ES-I3 (cell line): ENCODE measurements around the gene JUN.

Experiments
- H3K36me3 ChIP-seq: 2 replicates; pipeline ENCODE4 v1.6.1; 2013; ENCODE audit warnings: mild to moderate bottlenecking, low read length, control low read depth, moderate library complexity; ENCODE audit not compliant: insufficient read depth
- H3K4me1 ChIP-seq: 2 replicates; pipeline ENCODE4 v1.6.1; 2013; ENCODE audit warnings: mild to moderate bottlenecking, control low read depth, low read length; ENCODE audit not compliant: insufficient read depth
- H3K9ac ChIP-seq: 2 replicates; pipeline ENCODE4 v1.6.1; 2013; ENCODE audit warnings: low read depth, mild to moderate bottlenecking, low read length, moderate library complexity
- H3K9me3 ChIP-seq: 2 replicates; pipeline ENCODE4 v1.6.1; 2013; ENCODE audit warnings: mild to moderate bottlenecking, low read length, moderate library complexity; ENCODE audit not compliant: control insufficient read depth, insufficient read depth

The JUN gene

DNA sequence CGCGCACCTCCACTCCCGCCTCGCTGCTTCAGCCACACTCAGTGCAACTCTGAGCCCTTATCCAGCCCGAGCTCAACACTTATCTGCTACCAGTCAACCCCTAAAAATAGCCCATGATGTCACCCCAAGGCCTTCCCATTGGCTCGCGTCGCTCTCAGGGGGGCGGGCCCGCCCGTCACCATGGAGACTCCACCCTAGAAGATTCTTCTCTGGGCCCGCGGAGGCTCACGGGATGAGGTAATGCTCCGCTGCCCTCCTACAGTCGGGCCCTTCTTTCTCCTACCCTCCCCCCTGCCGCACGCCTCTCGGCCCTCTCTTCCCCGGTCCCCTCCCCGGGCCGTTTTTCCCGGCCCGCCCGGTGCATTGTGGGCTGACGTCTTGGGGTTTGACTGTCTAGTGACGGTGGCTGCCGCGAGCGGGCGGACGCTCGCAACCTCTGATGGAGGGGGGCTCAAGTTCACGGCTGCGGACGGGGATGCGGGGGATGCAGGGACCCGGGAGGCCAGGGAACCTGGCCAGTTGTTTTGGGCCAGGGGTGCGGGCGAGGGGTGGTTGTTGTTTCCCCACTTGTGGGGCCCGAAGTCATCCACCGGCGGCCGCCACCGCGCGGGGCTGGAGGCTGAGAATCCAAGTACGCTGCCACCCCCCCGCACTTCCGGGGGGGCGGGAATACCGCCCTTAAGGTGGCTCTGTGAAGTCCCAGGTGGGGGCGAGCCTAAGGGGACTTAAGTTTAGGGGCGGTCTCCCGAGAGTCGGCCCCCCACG lies at the start of gene JUN:
Gene JUN, minus strand, starts transcription at position 55 of the 765 bp plus-strand sequence. CDS start 977 bp downstream, outside the sequence.
- Histone ChIP-seq H3K9me3 (peaks cover 5% of the 10 kb centered on the region; the same call in 1 of the 2 replicates), H3K36me3 (no peaks in the 10 kb centered on the region), H3K4me1 (peaks cover 9% of the 10 kb centered on the region; the same call in 1 of the 2 replicates), H3K9ac (peak within 1 kb of the TSS; percentile 80)

DNA sequence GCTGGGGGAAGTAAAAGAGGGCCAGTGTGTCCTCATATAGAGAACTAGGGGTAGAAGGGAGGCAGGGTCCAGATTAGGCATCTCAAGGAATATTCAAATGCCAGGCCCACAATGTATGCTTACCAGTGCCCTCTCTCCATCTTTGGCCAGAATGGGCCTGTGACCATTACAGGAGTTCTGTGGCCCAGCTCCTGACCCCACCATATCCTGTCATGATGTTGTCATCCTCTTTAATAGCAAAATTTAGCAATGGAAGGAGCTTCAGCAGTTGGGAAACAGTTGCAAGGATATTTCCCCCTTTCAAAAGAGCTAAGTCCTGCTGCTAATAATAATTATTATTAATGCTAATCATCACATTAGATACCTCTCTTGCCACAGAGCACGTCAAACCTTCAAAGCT lies 49.3 kb upstream of the JUN start:
- Histone ChIP-seq H3K4me1 (no peaks in the 10 kb centered on the region), H3K9me3 (no peaks in the 10 kb centered on the region; the same call in 1 of the 2 replicates), H3K36me3 (no peaks in the 10 kb centered on the region), H3K9ac (no peak overlapping the region)

DNA sequence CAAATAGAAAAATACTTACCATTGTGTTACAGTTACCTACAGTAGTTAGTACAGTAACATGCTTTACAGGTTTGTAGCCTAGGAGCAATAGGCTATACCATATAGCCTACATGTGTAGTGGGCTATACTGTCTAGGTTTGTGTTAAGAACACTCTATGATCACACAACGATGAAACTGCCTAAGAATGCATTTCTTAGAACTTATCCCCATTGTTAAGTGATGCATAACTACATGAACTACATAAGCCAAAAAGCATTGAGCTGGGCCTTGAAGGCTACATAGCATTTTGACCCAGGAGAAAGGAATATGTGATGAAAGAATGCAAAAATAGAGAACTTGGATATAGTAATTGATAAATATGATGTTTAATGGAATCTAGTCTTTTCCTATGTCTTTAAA lies 46.4 kb upstream of the JUN start:
- no peaks in the 10 kb centered on the region; the same call in none of the 2 replicates for H3K9me3 ChIP-seq
- no peaks in the 10 kb centered on the region for H3K4me1 ChIP-seq
- no peaks in the 10 kb centered on the region for H3K36me3 ChIP-seq
- H3K9ac ChIP-seq, result no peak overlapping the region

DNA sequence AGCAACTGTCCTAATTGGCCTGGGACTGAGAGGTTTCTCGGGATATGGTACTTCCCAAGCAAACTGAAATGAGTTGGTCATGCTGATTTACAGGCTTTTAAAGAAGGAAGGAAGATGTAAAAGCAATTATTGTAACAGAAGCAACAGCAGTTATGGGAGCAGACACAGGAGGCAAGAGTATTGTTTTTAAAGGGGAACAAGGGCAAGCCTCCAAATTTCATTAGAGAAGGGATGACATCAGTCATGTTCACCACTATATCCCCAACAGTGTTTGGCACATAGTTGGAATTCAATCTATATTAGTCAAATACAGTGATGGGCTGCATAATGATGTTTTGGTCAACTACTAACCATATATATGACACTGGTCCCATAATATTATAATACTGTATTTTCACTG lies 46.0 kb upstream of the JUN start:
- no peaks in the 10 kb centered on the region for H3K36me3 ChIP-seq
- H3K9ac ChIP-seq, result no peak overlapping the region
- H3K9me3 ChIP-seq, result no peaks in the 10 kb centered on the region; the same call in none of the 2 replicates
- no peaks in the 10 kb centered on the region for H3K4me1 ChIP-seq

DNA sequence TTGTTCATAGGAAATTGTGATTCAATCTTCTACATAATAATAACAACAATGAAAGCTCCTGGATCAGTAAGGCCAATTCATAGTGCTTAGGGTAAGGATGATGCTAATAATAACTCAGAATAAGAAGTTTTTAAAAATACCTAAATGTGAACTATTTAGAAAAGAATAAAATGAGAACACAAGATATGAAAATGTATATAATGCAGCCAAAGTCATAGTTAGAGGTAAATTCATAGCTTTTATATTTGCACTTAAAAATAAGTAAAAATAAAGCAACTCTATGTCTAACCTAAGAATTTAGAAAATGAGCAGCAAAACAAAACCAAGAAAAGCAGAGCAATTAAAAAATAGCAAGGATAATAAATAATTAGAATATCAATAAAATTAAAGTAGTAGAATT lies 43.5 kb upstream of the JUN start:
- no peak overlapping the region for H3K9ac ChIP-seq
- no peaks in the 10 kb centered on the region; the same call in none of the 2 replicates for H3K9me3 ChIP-seq
- H3K36me3 ChIP-seq, result no peaks in the 10 kb centered on the region
- H3K4me1 ChIP-seq, result 0 out of 2 replicates have a peak, but pooled peaks cover 4% of the 10 kb centered on the region

DNA sequence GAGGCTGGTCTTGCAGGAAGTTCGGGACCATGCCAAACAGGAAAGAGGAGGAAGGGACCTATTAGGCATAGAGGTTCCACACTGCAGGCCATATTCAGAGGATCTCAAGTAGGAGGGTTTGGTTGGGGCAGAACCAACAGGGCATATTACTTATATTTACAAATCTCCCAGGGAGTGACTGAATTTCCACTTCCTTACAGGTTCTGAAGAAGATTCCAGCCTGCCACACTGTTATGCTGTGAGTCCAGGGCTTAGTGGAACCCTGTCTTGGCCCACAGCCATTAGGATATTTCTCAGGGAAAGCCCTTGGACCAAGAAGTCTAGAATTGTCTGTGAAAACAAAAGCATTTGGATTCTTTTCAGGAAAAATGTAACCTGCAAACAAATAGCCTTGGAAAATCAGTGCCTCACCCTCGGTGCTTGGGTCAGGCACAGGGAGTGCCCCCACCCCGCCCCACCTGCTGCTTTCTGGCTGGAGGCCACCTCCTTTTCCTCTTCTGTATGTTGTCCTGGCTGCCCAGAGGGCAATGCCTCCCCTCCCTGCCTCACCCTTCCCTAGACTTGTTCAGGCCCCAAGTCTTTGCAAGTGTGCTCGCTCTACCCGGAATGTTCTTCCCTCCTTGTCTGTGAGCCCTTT lies 41.0 kb upstream of the JUN start:
- 0 out of 2 replicates have a peak, but pooled peaks cover 4% of the 10 kb centered on the region for H3K4me1 ChIP-seq
- H3K36me3 ChIP-seq, result no peaks in the 10 kb centered on the region
- H3K9ac ChIP-seq, result no peak overlapping the region
- no peaks in the 10 kb centered on the region; the same call in none of the 2 replicates for H3K9me3 ChIP-seq

DNA sequence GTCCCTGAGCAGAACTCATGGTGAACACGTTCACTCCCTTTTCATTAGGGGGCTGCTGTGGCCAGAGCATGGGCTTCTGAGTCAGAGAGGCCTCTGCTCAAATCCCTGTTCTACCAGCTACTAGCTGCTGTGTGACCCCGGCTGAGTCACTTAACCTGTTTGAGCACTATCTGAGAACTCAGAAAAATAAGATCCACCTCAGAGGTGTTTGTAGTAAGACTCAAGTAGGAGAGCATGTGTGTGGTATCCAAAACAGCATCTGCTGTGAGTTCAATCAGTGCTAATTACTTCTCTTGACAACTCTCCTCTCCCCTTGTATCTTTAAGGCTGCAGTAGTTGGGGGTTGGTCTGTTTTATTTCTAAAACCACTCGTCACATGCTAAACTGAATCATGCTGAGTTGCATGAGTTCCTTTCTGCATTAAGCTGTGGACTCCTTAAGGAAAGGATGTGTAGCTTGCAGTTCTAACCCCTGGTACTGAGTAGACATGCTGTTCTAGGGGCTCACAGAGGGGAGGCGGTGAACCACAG lies 39.7 kb upstream of the JUN start:
- Histone ChIP-seq H3K9ac (no peak overlapping the region), H3K36me3 (no peaks in the 10 kb centered on the region), H3K4me1 (peaks cover 9% of the 10 kb centered on the region; the same call in 1 of the 2 replicates), H3K9me3 (no peaks in the 10 kb centered on the region; the same call in none of the 2 replicates)

DNA sequence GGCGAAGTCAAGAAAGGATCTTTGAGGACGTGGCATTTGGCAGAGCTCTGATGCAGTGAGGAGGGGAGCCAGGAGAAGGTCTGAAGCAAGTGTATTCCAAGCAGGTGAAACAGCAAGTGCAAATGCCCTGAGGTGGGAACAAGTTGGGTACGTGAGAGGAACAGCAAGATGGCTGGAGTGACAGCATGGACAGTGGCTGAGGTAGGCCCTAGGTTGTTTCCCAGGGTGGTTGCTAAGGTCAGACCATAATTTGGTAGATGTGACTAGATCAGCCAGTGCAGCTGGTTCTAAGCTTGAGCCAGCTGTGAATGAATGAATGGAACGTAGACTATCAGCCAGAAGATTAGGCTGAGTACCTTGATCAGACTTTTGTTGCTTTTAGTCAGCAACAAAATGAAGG lies 37.5 kb upstream of the JUN start:
- Histone ChIP-seq H3K36me3 (no peaks in the 10 kb centered on the region), H3K9me3 (no peaks in the 10 kb centered on the region; the same call in none of the 2 replicates), H3K4me1 (peaks cover 12% of the 10 kb centered on the region; the same call in 1 of the 2 replicates), H3K9ac (no peak overlapping the region)

DNA sequence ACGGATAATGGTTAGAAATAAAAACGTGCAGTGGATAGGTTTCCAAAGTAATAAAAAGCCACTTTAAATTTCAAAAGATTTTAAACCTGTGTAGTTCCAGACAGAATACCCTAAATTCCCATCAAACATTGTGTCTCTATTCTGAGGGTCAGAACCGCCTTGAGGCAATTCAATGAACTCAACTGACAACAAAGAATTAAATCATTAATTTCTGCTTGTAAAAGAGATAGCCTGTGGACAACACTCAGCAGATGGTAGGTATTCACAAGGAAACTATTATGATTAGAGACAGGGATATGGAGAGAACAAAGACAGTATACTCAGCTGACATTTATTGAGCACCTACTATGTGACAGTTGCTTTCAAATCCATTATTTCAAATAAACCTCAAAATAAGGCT lies 35.1 kb upstream of the JUN start:
- Histone ChIP-seq H3K9ac (no peak overlapping the region), H3K4me1 (peaks cover 14% of the 10 kb centered on the region), H3K36me3 (no peaks in the 10 kb centered on the region), H3K9me3 (no peaks in the 10 kb centered on the region)

DNA sequence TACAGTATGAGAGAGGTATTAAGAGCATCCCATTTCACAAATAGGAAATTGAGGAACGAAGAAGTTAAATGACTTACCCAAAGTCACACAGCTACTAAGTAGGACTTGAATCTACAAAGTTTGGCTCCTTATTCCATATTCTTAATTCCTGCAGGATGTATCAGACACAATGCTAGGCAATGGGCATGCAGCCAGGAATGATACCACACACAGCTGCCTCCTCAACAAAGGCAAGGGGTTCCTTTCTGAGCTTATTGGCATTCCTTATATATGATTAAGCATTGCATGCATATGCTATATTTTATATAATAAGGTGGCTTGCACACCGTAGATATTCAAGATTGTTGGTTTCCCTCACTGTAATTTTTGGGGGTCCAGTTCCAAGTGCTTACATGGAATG lies 34.2 kb upstream of the JUN start:
- no peaks in the 10 kb centered on the region for H3K36me3 ChIP-seq
- no peaks in the 10 kb centered on the region for H3K9me3 ChIP-seq
- peaks cover 17% of the 10 kb centered on the region for H3K4me1 ChIP-seq
- H3K9ac ChIP-seq, result no peak overlapping the region

DNA sequence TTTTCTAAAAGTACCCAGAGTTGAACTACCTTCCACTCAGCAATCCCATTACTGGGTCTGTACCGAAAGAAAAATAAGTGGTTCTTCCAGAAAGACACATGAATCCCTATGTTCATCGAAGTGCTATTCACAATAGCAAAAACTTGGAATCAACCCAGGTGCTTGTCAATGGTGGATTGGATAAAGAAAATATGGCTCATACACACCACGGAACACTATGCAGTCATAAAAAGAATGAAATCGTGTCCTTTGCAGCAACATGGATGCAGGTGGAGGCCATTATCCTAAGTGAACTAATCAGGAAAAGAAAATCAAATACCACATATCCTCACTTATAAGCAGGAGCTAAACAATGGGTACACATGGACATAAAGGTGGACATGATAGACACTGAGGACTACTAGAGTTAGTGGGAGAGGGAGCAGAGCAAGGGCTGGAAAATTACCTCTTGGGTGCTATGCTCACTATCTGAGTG lies 32.9 kb upstream of the JUN start:
- peaks cover 17% of the 10 kb centered on the region for H3K4me1 ChIP-seq
- peak overlapping the region; percentile 64 for H3K9ac ChIP-seq
- no peaks in the 10 kb centered on the region for H3K36me3 ChIP-seq
- no peaks in the 10 kb centered on the region for H3K9me3 ChIP-seq

DNA sequence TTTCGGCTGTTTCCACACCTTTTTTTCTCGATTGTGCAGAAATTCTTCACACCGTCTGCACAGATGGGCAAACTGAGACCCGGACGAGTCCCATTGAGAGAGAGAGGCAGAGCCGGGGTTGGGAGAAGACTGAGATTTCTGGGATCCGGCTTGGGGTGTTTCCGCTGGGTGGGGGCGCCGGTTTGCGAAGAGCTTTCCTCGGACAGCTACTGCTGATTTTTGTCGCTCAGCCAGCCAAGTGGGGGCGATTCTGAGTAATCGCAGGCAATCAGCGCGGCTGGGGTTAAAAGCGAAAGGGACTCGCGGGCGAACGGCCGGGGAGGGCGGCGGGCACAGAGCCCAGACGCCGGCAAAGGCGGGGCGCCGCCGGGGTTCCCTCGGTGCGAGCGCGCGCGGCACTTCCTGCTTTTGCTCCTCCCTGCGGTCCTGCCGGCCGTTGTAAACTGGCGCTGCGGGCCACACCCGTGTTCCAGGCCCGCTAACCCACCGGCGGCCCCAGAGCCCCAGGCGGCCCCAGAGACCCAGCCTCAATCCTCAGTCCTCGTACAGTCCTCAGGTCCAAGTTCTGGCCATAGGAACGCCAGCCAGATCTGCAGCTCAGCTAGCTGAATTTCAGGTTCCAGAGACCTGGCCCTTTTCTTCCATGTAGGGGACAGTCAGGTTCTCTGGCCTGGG lies 32.4 kb upstream of the JUN start:
- peak overlapping the region; percentile 64 for H3K9ac ChIP-seq
- H3K36me3 ChIP-seq, result no peaks in the 10 kb centered on the region
- peaks cover 17% of the 10 kb centered on the region for H3K4me1 ChIP-seq
- no peaks in the 10 kb centered on the region for H3K9me3 ChIP-seq

DNA sequence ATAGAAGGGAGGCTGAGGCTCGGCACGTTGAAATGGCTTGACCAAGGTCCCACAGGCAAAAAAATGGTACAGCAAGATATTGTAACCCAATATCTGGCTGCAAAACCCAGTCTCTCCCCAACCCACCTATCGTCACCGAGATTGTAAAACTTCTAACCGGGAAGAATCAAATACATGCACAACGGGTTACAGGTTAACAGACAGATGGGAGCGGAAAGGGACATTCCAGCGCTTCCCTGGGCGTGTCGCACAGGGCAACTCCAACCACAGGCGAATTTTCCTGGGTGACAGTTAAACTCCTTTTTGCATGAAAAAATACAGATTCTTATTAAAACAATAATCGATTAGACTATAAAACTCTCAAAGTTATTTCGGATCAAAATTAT lies 31.8 kb upstream of the JUN start:
- Histone ChIP-seq H3K36me3 (no peaks in the 10 kb centered on the region), H3K9me3 (no peaks in the 10 kb centered on the region), H3K9ac (peak overlapping the region; percentile 64), H3K4me1 (peaks cover 17% of the 10 kb centered on the region)

DNA sequence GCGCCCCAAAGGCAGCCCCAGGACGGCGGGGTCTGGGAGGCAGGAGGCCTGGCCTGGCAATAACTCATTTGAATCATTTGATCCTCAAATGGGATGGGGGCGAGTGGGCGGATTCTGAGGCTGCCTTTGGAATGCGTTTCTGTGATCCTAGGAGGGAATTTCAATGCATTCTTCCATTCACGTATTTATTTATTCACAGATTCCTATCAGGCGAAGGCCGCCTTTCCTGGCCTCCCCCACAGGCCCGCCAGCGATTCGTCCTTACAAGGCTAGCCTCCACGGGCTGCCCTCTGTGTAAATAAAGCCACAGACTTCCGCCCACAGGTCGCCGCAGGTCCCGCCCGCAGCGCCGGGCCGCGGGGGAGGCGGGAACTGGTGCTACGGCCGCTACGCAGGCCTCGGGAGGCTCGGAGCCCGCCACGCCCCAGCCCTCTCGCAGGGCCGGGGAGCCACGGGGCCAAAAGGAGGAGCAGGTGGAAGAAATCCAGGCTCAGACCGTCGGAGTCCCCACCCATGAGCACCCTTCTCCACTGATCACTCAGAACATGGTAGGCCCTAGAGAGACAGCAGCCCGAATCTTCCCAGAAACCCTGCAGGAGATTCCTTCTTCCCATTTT lies 31.3 kb upstream of the JUN start:
- H3K9ac ChIP-seq, result peak overlapping the region; percentile 64

More for the DNA sequence above, 31.3 kb upstream of the JUN start:
- Histone ChIP-seq H3K4me1 (peaks cover 17% of the 10 kb centered on the region), H3K9me3 (no peaks in the 10 kb centered on the region), H3K36me3 (no peaks in the 10 kb centered on the region)
